Measurements from ENCODE around the gene HPSE2.
"Not testable (repeated sequence)": the region's sequence is repeated elsewhere in the genome, so short reads cannot be mapped to it uniquely, and the experiment has no call there.

HPSE2 gene

GRCh38 chr10:99008054-99008453 lies 227.6 kb downstream of the HPSE2 start:
- DNase-seq (ENCODE audit: low read depth in 2 of 3, low spot score in 1 of 3) = no peak

DNA sequence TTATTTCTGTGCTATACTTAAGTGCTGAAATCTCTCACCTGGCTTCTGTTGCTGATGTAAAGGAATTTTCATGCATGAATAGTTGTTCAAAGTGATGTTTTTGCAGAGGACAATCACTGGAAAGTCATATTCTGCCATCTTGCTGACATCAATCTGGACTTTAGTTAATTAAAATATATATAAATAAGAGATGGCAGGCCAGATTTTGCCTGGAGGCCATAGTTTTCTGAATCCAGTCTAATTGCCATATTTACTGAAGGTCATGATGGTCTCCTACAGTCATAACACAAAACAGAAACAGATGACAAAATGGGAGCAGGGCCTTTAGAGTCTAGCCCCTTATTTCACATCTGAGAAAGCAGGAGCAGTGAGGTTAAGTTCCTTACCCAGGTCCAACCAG lies 228.2 kb downstream of the HPSE2 start:
- DNase-seq (ENCODE audit: low read depth in 2 of 3, low spot score in 1 of 3) = no peak

- DNase-seq (ENCODE audit: low read depth in 2 of 3, low spot score in 1 of 3) = no peak
Observed at GRCh38 chr10:99005254-99005653, 230.4 kb downstream of the HPSE2 start.

DNA sequence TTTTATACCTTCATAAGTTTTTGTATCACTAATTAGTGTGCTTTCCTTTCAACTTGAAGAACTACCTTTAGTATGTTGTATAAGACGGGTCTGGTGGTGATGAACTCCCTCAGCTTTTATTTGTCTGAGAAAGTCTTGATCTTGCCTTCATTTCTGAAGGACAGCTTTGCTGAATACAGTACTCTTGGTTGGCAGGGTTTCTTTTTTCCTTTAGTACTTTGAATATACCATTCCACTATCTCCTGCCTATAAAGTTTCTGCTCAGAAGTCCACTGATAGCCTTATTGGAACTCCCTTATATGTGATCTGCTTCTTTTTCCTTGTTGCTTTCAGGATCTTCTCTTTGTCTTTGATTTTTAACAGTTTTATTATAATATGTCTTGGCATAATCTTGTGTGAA lies 230.9 kb downstream of the HPSE2 start:
- no peak for DNase-seq (ENCODE audit: low read depth in 2 of 3, low spot score in 1 of 3)

- no peak for DNase-seq (ENCODE audit: low read depth in 2 of 3, low spot score in 1 of 3)
Observed at GRCh38 chr10:99002392-99002791, 233.3 kb downstream of the HPSE2 start.

- no peak for DNase-seq (ENCODE audit: low read depth in 2 of 3, low spot score in 1 of 3)
Observed at GRCh38 chr10:98997596-98997995, 238.1 kb downstream of the HPSE2 start.

GRCh38 chr10:98994030-98994429 lies 241.6 kb downstream of the HPSE2 start:
- DNase-seq (ENCODE audit: low read depth in 2 of 3, low spot score in 1 of 3) = no peak

- DNase-seq (ENCODE audit: low read depth in 2 of 3, low spot score in 1 of 3) = not testable (repeated sequence)
Observed at GRCh38 chr10:98983751-98984150, 251.9 kb downstream of the HPSE2 start.

GRCh38 chr10:98980353-98980752 lies 255.3 kb downstream of the HPSE2 start:
- DNase-seq (ENCODE audit: low read depth in 2 of 3, low spot score in 1 of 3) = no peak

DNA sequence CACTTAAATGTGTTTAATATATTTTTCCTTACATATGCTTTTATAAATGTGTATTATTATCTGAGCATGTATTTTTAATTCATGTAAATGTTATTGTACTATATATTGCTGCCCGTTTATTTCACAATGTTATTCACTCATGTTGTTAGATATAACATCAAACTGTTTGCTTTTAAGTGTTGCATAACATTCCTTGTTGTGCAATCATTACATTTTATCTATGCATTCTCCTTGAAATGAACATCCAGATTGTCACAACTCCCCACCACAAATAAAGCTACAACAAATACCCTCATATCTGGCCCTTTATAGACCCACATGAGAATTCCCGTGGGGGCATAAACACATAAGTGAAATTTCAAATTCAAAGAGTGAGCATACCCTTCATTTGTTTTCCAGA lies 264.2 kb downstream of the HPSE2 start:
- DNase-seq (ENCODE audit: low read depth in 2 of 3, low spot score in 1 of 3) = no peak

DNA sequence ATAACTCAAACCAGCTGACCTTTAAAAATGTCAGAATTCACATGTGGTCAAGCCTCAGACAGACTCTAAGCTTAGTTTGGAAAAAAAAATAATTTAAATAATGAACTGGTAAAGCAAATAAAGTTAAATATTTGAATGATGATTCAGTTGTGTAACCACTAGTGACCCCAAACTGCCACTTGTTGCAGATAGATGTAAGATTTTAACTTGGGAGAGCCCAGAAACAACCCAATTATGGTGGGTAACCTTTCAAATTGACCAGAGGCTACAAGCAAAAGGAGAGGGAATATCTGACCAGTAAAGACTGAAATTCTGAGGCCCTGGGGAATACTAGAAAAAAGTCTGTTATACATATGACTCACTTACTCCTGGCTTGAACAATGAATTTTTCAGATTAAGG lies 268.1 kb downstream of the HPSE2 start:
- no peak for DNase-seq (ENCODE audit: low read depth in 2 of 3, low spot score in 1 of 3)

- DNase-seq (ENCODE audit: low read depth in 2 of 3, low spot score in 1 of 3) = no peak
Observed at GRCh38 chr10:98963608-98964007, 272.0 kb downstream of the HPSE2 start.

DNA sequence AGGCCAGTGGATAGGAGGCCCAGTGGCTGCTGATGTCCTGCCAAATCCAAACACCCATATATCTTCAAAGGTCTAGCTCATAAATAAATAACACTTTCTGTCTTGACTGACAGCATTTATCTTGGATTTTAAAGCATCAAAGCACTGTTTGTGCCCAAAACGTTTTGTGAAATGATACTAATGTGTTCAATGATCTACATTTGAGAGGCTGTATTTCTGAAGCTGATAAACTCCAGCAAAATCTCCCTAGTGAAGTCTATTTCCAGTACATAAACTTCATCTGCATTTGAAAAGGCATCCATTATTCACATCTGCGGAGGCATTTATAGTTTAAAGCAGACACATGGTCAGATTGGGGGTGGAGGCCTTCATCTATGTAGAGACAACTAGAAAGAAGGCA lies 276.3 kb downstream of the HPSE2 start:
- DNase-seq (ENCODE audit: low read depth in 2 of 3, low spot score in 1 of 3) = no peak

DNA sequence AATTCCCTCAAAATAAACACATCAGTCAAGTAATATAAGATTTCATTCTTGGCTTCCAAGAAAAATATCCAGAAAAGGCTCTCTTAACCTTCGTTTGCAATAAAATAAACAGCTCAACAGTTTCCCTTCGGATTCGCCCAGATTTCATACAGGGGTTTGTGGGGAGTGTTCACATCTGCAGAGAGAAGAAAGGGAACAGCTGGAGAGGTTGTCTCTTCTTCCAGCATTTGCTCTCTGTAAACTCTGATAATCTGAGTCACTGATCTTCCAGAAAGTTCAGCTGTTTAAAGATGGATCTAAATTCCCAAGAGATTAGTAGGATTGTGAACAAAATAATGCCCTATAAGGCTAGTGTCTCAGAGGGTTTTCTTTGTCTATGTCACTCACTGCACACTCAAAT lies 277.9 kb downstream of the HPSE2 start:
- DNase-seq (ENCODE audit: low read depth in 2 of 3, low spot score in 1 of 3) = no peak

- DNase-seq (ENCODE audit: low read depth in 2 of 3, low spot score in 1 of 3) = no peak
Observed at GRCh38 chr10:98956576-98957260, 278.9 kb downstream of the HPSE2 start.

DNA sequence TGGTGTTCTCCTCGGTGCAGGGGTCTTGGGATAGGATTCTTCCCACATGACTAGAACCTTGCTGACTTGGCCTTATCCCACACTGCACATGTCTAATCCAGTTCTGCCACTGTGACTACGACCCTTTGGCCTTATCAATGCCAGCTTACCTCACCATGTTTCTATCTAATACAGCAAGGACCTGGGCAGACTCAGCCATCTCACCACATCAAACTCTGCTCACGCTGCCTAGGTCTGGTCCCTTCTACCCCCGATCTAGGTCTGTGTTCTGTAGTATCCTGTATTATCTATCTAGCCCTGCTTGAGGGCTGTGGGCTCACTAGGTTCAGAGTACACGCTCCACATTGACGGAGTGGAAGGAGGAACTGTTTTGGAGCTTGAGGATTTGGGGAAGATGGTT lies 282.4 kb downstream of the HPSE2 start:
- no peak for DNase-seq (ENCODE audit: low read depth in 2 of 3, low spot score in 1 of 3)

GRCh38 chr10:98951269-98952000 lies 284.2 kb downstream of the HPSE2 start:
- no peak for DNase-seq (ENCODE audit: low read depth in 2 of 3, low spot score in 1 of 3)

GRCh38 chr10:98950106-98950505 lies 285.5 kb downstream of the HPSE2 start:
- no peak for DNase-seq (ENCODE audit: low read depth in 2 of 3, low spot score in 1 of 3)

DNA sequence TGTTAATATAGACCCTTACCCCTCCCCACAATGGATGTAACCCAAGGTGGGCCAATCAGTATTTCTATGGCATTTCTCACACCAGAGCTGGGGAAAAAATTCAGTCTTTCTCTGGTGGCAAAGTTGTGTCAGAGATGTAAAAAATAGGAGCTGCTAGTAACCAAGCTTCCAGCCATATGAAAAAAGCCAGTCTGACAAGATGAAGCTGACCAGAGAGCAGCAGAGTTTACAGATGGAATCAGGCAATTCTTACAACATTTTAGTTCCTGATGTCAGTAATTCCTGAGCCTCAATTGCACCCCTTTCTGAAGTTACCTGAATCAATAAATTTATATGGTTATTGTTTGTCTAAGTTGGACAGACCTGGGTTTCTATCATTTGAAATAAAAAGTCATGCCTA lies 286.3 kb downstream of the HPSE2 start:
- no peak for DNase-seq (ENCODE audit: low read depth in 2 of 3, low spot score in 1 of 3)

GRCh38 chr10:98943681-98944080 lies 292.0 kb downstream of the HPSE2 start:
- DNase-seq (ENCODE audit: low read depth in 2 of 3, low spot score in 1 of 3) = no peak

- DNase-seq (ENCODE audit: low read depth in 2 of 3, low spot score in 1 of 3) = no peak
Observed at GRCh38 chr10:98929709-98930108, 305.9 kb downstream of the HPSE2 start.

DNA sequence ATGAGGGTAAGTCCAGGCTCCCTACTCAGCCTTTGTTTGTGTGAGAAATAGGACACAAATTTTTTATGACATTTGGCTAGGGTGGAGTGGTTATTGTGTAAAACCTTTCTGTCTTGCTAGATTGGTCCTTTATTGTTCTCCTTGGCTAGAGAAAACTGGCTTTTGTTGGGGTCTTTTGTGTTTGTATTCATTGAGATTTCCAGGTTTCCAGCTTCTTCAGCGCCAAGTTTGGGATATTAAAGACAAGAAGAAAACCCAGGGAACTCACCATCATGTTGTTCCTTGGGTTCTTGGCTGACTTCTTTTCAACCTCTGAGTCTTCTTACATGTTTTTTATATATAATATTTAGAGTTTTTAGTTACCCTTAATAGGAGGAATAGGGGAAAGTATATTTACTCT lies 310.0 kb downstream of the HPSE2 start:
- no peak for DNase-seq (ENCODE audit: low read depth in 2 of 3, low spot score in 1 of 3)

- DNase-seq (ENCODE audit: low read depth in 2 of 3, low spot score in 1 of 3) = no peak
Observed at GRCh38 chr10:98924526-98924925, 311.1 kb downstream of the HPSE2 start.

All from stimulated activated CD4-positive, alpha-beta T cell treated with anti-CD3 and anti-CD28 coated beads, Interleukin-12 subunit alpha, Interleukin-12 subunit beta, amount 100 ng/mL, for 48 hours (primary cell).